ENCODE results near the gene CHD2. TPM values are rescaled to one million over a fixed set of nuclear protein-coding genes. Genes with fewer than 3 reads are reported as not detected.
A peak's percentile ranks its signal among the peaks of the same experiment; 100 is the strongest.

Gene CHD2
- polyA plus RNA-seq, 2 of the 4 experiments (the other 2 are of a cell fraction): 29.5 to 68.2 TPM

GRCh38 chr15:92883163-92883875 is 16.8 kb upstream of the CHD2 start (continued):
- TF ChIP-seq REST (IDR thresholded peaks at IDR 0.05) (no peak), ELK1 (IDR thresholded peaks at IDR 0.05; ENCODE audit: low read depth, low read length) (no peak), E2F6 (IDR thresholded peaks at IDR 0.05; ENCODE audit: borderline replicate concordance, low read depth) (no peak), ZC3H11A (IDR thresholded peaks at IDR 0.05) (no peak), CBX8 (IDR thresholded peaks at IDR 0.05) (no peak), MAFK (IDR thresholded peaks at IDR 0.05; ENCODE audit: partially characterized antibody) (no peak), ZNF302 (CRISPR knock-in tag; IDR thresholded peaks at IDR 0.05) (no peak), GATA3 (IDR thresholded peaks at IDR 0.05; ENCODE audit: borderline replicate concordance) (no peak), EP300 (IDR thresholded peaks at IDR 0.05) (no peak), JUNB (IDR thresholded peaks at IDR 0.05) (no peak), RARB (CRISPR knock-in tag; IDR thresholded peaks at IDR 0.05) (no peak), RNF2 (IDR thresholded peaks at IDR 0.05; ENCODE audit: borderline replicate concordance, low read depth) (no peak), PHF8 (IDR thresholded peaks at IDR 0.05; ENCODE audit: borderline replicate concordance, low read depth) (peak; percentile 32; the same call in 1 of the 2 replicates), ZFP36 (IDR thresholded peaks at IDR 0.05; ENCODE audit: borderline replicate concordance, partially characterized antibody) (no peak), ATOH8 (CRISPR knock-in tag; IDR thresholded peaks at IDR 0.05; ENCODE audit: low read depth) (no peak), HMGXB4 (CRISPR knock-in tag; IDR thresholded peaks at IDR 0.05; ENCODE audit: borderline replicate concordance) (peak; percentile 34; the same call in 1 of the 2 replicates), EHMT2 (IDR thresholded peaks at IDR 0.05; ENCODE audit: low read depth) (no peak), HDAC2 (IDR thresholded peaks at IDR 0.05) (no peak), POLR2AphosphoS2 (conservative IDR thresholded peaks at IDR 0.05; ENCODE audit: low read length) (no peak), PBX3 (IDR thresholded peaks at IDR 0.05) (no peak), CEBPB (IDR thresholded peaks at IDR 0.05) (no peak), FOSL2 (IDR thresholded peaks at IDR 0.05) (no peak), FOSL2 (CRISPR knock-in tag; IDR thresholded peaks at IDR 0.05) (no peak), HOXB5 (CRISPR knock-in tag; IDR thresholded peaks at IDR 0.05) (no peak), TP53 (CRISPR knock-in tag; IDR thresholded peaks at IDR 0.05) (no peak), HOXA7 (CRISPR knock-in tag; IDR thresholded peaks at IDR 0.05) (peak; percentile 67; the same call in 1 of the 2 replicates), POLR2A (IDR thresholded peaks at IDR 0.05; ENCODE audit: low read length) (no peak), ZSCAN20 (CRISPR knock-in tag; IDR thresholded peaks at IDR 0.05) (no peak), KDM1A (IDR thresholded peaks at IDR 0.05; ENCODE audit: low read depth) (no peak), SREBF2 (IDR thresholded peaks at IDR 0.05) (no peak), RAD21 (conservative IDR thresholded peaks at IDR 0.05 in 1 of 2, IDR thresholded peaks at IDR 0.05 in 1 of 2) (0 out of 5 replicates have a peak, but pooled peaks of 1 of the 2 experiments have one; percentile 8), BCL3 (IDR thresholded peaks at IDR 0.05) (no peak), CHD2 (IDR thresholded peaks at IDR 0.05; ENCODE audit: low read length, partially characterized antibody) (no peak)

Data from A549 (cell line).